Fibroblast of villous mesenchyme (primary cell): Measurements from ENCODE around the gene GABRE. TPM values are rescaled to one million over a fixed set of nuclear protein-coding genes. Genes with fewer than 3 reads are reported as not detected.
A peak's percentile ranks its signal among the peaks of the same experiment; 100 is the strongest.

ENCODE experiments used
- DNase-seq: peaks from one replicate; pipeline ENCODE4 v3.0.0-alpha.2; 2010; ENCODE audit warnings: low read depth
- H3K4me3 ChIP-seq: 2 replicates; pipeline ENCODE4 v1.5.1; 2011; ENCODE audit warnings: low read depth, mild to moderate bottlenecking, low read length
- CTCF ChIP-seq: IDR thresholded peaks from 2 replicates; pipeline ENCODE4 v1.5.1; 2012; ENCODE audit warnings: low read depth, mild to moderate bottlenecking, low read length; ENCODE audit not compliant: insufficient read depth
- total RNA-seq: library from RNA; depleted of rRNA; stranded (reverse); fragments of >200 nt; gene quantifications from 2 replicates; pipeline ENCODE4 v1.2.3, GENCODE V29; 2012

GABRE gene
- total RNA-seq, 1 donor, result 50.1 TPM

DNA sequence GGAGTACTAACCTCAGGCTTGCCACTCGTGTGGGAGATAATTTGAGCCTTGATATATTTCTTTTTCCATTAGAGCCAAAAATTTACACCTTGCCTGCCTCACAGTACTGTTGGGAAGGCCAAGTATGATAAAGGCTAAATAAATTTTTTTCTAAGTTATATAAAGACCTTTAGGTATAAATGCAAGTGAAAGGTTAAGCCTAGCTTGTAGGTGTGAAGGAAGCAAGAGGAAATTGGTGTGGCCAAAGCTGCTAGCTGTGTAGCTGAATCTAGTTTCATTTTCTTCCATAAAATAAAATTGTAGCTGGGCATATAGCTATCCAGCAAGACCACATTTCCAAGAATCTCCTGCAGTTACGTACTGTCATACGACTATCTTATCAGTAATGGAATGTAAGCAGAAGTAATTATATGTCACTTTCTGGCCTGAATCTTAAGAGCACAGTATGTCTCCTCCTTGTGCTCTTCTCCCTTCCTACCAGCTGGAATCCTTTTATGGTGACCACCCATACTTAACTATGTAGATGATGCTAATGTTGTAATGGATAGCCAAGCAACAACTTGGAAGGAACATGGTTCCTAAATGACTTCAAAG is 14.3 kb upstream of the GABRE start:
- DNase-seq, result peak; percentile 51
- no peak for TF ChIP-seq CTCF
- no peak overlapping the region for H3K4me3 ChIP-seq

- no peak overlapping the region for H3K4me3 ChIP-seq
- no peak for DNase-seq
Observed at GRCh38 chrX:151987108-151987507, 12.6 kb upstream of the GABRE start.

DNA sequence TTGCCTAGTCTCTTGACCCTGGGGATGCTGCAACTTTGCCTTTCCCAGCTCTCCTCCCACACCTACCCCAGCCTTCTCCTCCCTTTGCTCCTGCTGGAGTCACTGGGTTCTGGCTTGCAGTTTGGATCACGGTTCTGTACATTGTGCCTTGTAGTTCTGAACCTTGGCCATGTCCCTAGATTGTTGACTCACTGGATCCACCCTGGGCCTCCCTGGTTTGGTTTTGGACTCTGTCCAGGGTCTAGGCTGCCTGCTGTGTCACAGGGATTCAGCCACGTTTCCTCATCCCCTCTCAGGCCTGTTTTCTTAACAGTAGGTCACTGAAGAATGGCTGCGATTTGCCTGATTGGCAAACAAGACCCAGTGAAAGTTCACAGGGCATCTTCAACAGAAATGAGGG is 11.5 kb upstream of the GABRE start:
- no peak for TF ChIP-seq CTCF
- H3K4me3 ChIP-seq, result no peak overlapping the region
- DNase-seq, result peak; percentile 45

More at GRCh38 chrX:151987108-151987507, 12.6 kb upstream of the GABRE start:
- no peak for TF ChIP-seq CTCF

GRCh38 chrX:151985531-151985930 is 11.1 kb upstream of the GABRE start:
- no peak for DNase-seq
- no peak for TF ChIP-seq CTCF
- no peak overlapping the region for H3K4me3 ChIP-seq

- no peak overlapping the region for H3K4me3 ChIP-seq
Observed at GRCh38 chrX:151984902-151985301, 10.4 kb upstream of the GABRE start.

DNA sequence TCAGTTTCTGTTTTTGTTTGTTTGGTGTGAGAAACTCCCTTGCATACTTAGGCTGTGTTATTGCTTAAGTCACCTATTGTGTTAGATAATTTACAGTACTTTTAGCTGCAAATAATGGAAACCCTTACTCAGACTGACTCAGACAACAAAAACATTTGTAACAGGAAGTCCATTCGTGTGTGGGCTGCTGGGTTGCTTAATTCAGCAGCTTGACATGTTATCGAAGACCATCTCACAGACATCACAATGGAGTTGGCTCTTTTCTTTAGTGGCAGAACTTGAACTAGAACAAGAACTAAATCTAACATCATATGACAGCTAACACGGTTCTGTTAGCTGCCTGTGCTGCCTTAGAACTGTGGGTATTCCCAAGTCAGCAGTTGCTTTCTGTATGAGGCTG is 9.9 kb upstream of the GABRE start:
- DNase-seq, result peak; percentile 79
- no peak for TF ChIP-seq CTCF
- no peak overlapping the region for H3K4me3 ChIP-seq

More at GRCh38 chrX:151984902-151985301, 10.4 kb upstream of the GABRE start:
- no peak for TF ChIP-seq CTCF
- DNase-seq, result no peak

- H3K4me3 ChIP-seq, result no peak overlapping the region
- no peak for TF ChIP-seq CTCF
- no peak for DNase-seq
Observed at GRCh38 chrX:151983186-151983585, 8.7 kb upstream of the GABRE start.
